HG02943 (cell line): ENCODE data around the gene DLG5.

Source experiments
- ATAC-seq: cut with Tn5 transposase; IDR thresholded peaks from one replicate; pipeline ENCODE4 v1.9.1; 2021; ENCODE audit warnings: mild to moderate bottlenecking, low read depth, moderate library complexity; ENCODE audit not compliant: unreplicated experiment

Gene DLG5

DNA sequence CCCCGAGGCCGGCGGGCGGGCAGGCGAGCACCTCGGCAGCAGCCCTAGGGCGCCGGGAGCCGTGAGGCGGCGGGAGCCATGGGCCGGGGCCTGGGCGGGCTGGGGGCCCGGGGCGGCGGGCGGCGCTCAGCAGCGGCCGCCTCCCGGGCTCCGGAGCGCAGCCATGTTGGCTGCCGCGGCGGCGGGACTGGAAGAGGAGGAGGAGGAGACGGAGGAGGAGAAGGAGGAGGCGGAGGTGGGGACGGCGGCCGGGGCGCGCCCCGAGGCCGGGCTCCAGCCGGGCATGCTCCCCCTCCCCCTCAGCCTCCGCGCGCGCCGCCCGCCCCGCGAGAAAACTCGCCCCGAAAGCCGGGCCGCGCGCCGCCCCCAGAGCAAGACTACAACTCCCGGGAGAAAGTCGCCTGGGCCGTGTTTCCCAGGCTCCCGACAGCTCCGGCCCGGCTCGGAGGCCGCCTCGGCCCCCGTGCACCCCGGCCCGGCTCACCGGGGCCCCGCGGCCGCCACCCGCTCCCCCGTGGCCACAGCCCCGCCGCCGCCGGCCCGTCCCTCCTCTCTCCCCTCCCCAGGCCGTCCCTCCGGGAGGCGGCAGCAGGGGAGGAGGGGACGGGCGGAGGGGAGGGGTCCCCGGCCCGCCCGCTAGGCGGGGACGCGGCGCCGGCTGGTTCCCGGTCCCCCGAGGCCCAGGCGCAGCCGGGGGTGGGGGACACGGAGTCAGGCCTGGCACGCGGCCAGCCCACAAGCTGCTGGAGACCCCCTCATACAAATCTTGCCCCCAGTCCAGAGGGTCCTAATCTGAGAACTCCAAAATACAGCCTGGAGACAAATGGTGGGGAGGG, at the start of gene DLG5:
DLG5 (minus strand) TSS at position 190 of the 836 bp plus-strand sequence. CDS start 235 bp downstream, outside the sequence.
- ATAC-seq = no peak

DNA sequence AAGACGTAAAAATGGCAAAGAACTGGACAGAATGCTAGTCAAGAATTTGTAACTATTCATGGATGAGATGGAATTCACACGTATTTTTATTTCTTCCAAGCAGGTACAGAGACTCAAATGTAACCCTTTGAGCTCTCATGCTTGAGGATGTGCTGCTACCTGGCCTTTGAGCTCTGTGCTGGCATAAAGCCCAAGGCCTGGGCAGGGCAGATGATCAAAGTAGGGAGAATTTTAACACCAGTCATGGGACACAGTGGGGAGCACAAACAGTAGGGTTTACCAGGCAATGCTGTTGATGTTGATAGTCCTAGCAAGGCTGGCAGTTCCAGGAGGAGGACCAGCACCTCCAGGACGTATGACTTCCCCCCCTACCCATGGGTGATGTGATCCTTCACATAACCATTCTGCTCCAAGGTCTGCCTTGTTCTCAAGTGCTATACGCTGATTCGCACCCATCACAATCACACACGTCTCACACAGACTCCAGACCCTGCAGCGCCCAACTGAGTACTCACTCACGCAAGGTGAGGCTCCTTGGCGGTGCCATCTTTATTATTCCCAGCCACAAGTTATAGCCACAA, 48.6 kb upstream of the DLG5 start:
- ATAC-seq = no peak

DNA sequence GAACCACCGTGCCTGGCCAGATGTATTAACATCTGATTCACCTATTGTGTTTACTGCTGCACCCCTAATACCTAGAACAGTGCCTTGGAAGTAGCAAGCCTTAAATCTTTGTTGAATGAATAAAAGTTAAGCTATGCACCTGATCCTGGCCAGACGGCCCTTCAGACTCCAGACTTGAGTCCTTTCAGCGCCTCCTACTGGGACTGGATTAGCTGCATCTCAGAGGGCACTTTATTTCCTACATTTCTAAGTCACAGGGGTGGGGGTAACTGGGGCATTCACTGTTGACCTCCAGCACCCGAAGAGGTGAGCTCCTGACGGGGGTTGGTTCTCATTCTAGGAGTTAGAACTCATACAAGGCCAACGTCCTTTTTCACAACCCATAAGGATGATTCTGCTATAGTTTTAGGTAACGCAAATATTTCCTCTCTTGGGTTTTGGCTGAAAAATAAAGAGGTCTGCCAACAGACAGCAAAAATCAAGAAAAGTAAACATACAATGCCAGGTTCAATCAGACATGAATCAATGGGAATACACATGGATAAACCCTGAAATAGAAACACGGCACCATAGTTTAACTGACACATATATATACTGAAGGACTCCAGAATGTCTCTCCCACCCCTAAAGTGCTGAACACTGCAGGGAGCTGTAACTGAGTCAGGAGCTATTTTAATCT, 48.0 kb upstream of the DLG5 start:
- ATAC-seq = no peak

- ATAC-seq = no peak
Observed at GRCh38 chr10:77973276-77973675, 46.7 kb upstream of the DLG5 start.

GRCh38 chr10:77972148-77972547, 45.6 kb upstream of the DLG5 start:
- no peak for ATAC-seq

- ATAC-seq = no peak
Observed at GRCh38 chr10:77971804-77972144, 45.2 kb upstream of the DLG5 start.

DNA sequence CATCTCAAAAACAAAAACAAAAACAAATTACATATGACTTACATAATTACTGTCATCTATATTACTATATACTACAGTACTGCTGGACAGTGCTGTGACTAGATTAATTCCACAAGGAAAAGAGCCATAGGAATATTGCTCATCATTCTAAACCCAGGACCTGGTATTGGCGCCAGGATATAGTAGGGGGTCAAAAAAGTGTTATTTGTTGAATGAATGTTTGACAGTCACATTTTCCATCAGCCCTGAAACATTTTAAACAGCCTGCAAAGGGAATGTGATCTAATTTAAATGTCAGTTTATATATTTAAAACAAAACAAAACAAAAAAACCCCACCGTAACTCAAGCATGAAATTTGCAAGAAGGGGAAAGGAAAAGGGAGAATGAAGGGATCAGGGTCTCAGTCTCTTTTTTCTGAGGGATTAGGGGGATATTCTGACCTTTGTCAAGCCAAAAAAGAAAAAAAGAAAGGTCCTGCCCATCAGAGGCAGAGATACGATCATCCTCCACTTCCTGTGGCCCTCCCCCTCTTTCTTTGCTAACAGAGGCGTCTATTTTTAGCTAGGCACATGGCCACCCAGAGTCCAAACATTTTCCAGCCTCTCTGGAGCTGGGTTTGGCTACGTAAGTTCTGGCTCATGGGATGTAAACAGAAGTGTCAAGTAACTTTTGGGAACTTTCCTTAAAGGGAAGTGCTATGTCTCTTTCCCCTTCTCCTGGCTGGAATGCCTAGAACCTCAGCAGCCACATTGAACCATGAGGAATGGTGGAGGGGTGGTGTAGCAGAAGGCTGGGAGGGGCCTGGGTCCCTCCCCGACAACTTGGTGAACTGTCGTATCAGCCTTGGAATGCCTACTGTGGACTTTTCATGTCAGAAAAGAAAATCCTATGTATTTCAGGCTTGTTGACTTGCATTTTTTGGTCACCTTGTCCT, 44.6 kb upstream of the DLG5 start:
- no peak for ATAC-seq

DNA sequence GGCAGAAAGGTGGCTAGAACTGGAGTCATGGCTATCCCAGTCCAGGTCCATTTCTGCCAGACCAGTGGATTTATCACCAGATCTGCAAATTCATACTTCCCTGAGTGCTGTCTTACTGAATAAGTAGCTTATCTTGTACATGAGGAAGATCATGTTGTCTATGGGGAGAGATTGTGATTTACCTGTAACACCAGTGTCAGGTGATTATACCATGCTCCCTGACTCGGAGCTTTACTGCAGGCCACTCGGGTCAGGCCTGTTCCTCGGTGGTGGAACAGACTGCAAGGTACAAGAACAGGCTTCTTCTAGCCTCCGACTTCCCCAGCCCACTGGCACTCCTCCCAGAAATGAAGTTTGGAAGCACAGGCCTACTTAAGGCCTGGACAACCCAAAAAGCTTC, 42.6 kb upstream of the DLG5 start:
- no peak for ATAC-seq

DNA sequence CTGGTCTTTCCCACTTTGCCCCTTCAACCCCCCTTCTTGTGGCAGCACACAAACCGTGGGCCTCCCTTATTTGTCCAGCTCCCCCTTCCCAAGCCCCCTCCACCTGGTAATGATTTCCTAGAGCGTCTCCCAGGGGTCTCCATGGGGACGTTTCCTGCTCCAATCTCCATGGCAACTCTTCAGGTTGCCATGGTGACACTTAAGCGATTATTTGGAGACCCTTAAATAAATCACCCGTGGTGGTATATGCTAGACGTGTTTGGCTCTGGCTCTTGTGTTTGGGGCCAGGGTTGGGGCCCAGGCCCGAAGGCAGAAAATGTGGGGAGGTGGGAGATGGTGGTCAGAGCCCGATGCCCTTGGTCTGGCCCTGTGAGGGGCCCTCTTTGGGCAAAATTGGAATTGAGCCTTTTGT, 41.1 kb upstream of the DLG5 start:
- no peak for ATAC-seq

DNA sequence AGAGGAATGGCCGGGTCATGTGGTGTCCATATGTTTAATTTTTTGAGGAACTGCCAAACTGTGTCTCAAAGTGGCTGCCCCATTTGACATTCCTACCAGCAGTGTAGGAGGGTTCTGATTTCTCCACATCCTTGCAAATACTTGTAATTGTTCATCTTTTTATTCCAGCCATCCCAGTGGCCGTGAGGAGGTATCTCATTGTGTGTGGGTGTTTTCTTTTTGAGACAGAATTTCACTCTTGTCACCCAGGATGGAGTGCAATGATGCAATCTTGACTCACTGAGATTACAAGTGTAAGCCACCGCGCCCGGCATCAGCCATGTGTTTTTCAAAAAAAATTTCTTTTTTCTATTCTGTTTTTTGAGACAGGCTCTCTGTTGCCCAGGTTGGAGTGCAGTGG, 38.7 kb upstream of the DLG5 start:
- ATAC-seq = no peak

GRCh38 chr10:77964811-77965210, 38.3 kb upstream of the DLG5 start:
- no peak for ATAC-seq

GRCh38 chr10:77963901-77964300, 37.3 kb upstream of the DLG5 start:
- ATAC-seq = no peak

DNA sequence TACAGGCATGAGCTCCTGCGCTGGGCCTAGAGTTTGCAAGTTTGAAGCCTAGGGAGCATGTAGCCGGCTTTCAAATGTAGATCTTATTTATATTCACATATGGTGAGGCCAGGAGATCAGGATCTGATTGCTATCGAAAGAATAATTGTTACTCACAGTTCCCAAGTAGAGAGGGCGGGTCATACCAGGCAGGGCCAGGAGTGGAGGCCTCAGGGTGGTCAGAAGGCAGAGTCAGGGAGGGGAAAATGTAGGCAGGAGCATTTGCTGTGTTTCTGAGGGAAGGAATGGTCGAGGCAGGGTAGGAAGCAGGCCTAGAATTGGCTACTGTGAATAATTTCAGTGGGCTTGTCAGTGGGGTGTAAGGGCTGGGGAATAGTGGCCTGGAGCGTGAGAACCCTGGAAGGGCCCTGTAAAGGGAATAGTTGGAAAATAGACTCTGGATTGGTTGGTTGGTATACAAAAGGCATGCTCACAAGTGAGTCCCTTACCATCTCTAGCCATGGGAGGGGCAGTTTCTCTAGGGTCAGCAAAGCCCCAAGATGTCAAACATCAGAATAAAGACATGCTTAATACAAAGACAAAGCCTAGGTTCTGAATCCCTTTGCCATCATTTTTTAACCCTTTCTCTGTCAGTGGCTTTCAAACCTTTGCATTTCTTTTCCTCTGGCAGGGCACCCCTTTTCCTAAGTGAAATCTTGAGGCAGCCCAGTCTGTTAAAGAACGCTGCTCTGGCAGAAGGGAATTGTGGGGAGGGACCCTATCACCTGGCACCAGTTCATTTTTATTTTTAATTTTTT, 36.0 kb upstream of the DLG5 start:
- no peak for ATAC-seq

DNA sequence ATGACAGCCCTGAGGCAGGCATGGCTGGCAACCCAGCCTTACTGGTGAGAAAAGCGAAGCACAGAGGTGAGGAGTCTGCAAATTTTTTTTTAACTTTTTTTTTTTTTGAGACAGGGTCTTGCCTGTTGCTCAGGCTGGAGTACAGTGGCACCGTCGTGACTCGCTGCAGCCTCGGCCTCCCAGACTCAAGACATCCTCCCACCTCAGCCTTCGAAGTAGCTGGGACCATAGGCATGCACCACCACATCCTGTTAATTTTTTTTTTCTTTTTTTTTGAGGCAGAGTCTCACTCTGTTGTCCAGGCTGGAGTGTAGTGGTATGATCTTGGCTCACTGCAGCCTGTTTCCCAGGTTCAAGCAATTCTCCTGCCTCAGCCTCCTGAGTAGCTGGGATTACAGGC, 35.1 kb upstream of the DLG5 start:
- ATAC-seq = no peak

- no peak for ATAC-seq
Observed at GRCh38 chr10:77960829-77961329, 34.3 kb upstream of the DLG5 start.

DNA sequence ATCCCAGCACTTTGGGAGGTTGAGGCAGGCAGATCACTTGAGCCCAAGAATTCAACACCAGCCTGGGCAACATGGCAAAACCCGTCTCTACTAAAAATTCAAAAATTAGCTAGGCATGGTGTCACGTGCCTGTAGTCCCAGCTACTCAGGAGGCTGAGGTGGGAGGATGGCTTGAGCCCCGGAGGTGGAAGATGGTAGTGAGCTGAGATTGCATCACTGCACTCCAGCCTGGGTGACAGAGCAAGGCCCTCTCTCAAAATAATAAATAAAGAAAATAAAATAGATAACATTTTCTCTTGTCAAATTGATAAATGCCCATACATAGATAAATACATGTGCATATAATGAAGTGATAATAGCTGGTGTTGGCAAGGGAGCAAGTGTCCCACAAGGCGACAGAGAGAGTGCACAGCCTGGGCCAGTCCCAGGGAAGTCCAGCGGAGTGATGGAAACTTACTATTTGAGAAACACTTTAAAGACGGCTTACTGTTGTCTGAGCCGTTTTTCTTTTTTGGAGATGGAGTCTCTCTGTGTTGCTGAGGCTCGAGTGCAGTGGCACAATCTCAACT, 33.4 kb upstream of the DLG5 start:
- no peak for ATAC-seq

DNA sequence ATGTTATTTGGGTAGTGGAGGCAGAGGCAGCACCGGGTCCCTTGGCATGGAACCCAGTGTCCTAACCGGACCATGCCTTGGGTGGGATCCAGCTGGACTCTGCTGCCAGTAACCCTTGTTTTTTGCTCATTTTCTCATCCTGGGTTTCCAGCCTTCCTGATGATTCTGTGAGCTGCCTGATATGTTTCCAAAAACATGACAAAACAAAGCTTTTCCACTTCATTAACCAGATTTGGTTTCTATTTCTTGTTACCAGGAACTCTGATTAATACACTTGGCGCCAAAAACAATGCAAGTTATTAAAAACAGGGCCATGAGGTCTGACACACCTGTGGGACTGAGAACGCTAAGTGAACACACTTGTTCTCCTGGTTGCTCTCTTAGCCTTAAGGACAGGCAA, 32.8 kb upstream of the DLG5 start:
- no peak for ATAC-seq

GRCh38 chr10:77955136-77955535, 28.6 kb upstream of the DLG5 start:
- ATAC-seq = no peak

DNA sequence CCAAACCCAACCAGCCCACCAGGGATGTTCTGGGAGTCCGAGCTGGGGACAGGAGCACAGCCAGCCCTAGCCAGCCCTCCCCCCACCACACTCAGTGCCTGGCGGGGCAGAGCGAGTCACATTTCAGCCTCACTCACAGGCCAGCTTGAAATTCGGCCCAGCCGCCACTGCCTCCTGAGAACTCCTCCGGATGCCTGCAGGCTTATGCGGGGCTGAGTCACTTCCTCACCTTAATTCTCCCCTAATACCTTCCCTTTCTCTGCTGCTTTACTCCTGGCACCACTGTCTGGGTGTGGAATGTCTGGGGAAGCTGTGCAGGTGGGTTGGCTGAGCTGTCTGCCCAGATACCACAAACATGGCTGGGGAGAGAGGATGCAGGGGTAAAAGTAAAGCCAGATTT, 22.6 kb upstream of the DLG5 start:
- no peak for ATAC-seq
